HCT116 (cell line): Measurements from ENCODE around the gene NOTCH4. TPM values are rescaled to one million over a fixed set of nuclear protein-coding genes. Genes with fewer than 3 reads are reported as not detected.

Experiments
- ATAC-seq: fragments of 200-7000 bp; cut with Tn5 transposase; 2 replicates; pipeline ENCODE4 v1.9.1; 2020; ENCODE audit warnings: mild to moderate bottlenecking, moderate library complexity
- BruUV-seq: library from RNA; stranded (reverse); fragments of 400-500 nt; replicated peaks from 2 replicates; lab custom pipeline; 2021; lab: Mats Ljungman, UMichigan
- CTCF ChIA-PET: fragments of 300-600 bp; sonication (Branson Sonifier 250); formaldehyde crosslinking; loops from one replicate; lab custom pipeline; 2021; ENCODE audit warnings: antibody characterized with exemption; lab: Charles Lee
- POLR2A ChIA-PET: fragments of 300-600, 350-600 bp; sonication (Branson Sonifier 250); formaldehyde crosslinking; loops from one replicate; lab custom pipeline; 2021; ENCODE audit warnings: antibody characterized with exemption; lab: Charles Lee
- RAD21 ChIA-PET, 2 experiments: fragments of 300-600 bp; sonication (Branson Sonifier 250); formaldehyde crosslinking; loops; one replicate each; lab custom pipeline; 2023; ENCODE audit warnings: low total read pairs in 2 of 2; ENCODE audit not compliant: uncharacterized antibody in 2 of 2, unreplicated experiment in 2 of 2, low non-redundant PET in 1 of 2; lab: Charles Lee
- DNase-seq: peaks from one replicate; pipeline ENCODE4 v3.0.0-alpha.2; 2010; ENCODE audit warnings: low read depth, low spot score
- H2AFZ ChIP-seq: fragments of 200-600 bp; shearing (Covaris generic), sonication (generic); 2 replicates; pipeline ENCODE4 v1.6.1; 2017; ENCODE audit warnings: low read depth, mixed run types, mixed read lengths, antibody characterized with exemption, low read length; ENCODE audit not compliant: poor library complexity, severe bottlenecking
- H3K27ac ChIP-seq: 2 replicates; pipeline ENCODE4 v1.5.1; 2012; ENCODE audit warnings: low read depth, low read length
- H3K27me3 ChIP-seq: fragments of 200-600 bp; sonication (generic); 2 replicates; pipeline ENCODE4 v1.6.1; 2016; ENCODE audit warnings: mixed run types, low read length, mixed read lengths; ENCODE audit not compliant: insufficient read depth
- H3K36me3 ChIP-seq, 2 experiments: fragments of 200-500 bp in 1 of 2; fragments of 200-600 bp in 1 of 2; sonication (Bioruptor generic) in 1 of 2; sonication (generic) in 1 of 2; 2 replicates each; pipeline versions ENCODE4 v1.5.1 to v1.6.1; 2014 to 2016; ENCODE audit warnings: low read length in 2 of 2, inconsistent platforms in 1 of 2, mixed read lengths in 1 of 2, mixed run types in 1 of 2; ENCODE audit not compliant: insufficient read depth in 2 of 2, control insufficient read depth in 1 of 2
- H3K4me1 ChIP-seq, 2 experiments: fragments of 200-600 bp in 1 of 2; sonication (generic) in 1 of 2; 2 replicates each; pipeline versions ENCODE4 v1.5.1 to v1.6.1; 2012 to 2017; ENCODE audit warnings: low read length in 2 of 2, inconsistent platforms in 1 of 2, mild to moderate bottlenecking in 1 of 2, mixed read lengths in 1 of 2, mixed run types in 1 of 2, moderate library complexity in 1 of 2; ENCODE audit not compliant: insufficient read depth in 2 of 2, control insufficient read depth in 1 of 2
- H3K4me2 ChIP-seq: fragments of 200-600 bp; sonication (generic); 2 replicates; pipeline ENCODE4 v1.6.1; 2017; ENCODE audit warnings: mixed run types, low read length, mixed read lengths
- H3K4me3 ChIP-seq, 2 experiments: fragments of 200-600 bp in 1 of 2; sonication (generic) in 1 of 2; replicated peaks in 1 of 2; 2 replicates each; pipeline ENCODE4 v1.5.1; 2011 to 2016; ENCODE audit warnings: low read length in 2 of 2, control low read depth in 1 of 2, low read depth in 1 of 2, mild to moderate bottlenecking in 1 of 2, mixed read lengths in 1 of 2, mixed run types in 1 of 2
- H3K79me2 ChIP-seq: fragments of 200-600 bp; sonication (generic); 2 replicates; pipeline ENCODE4 v1.6.1; 2017; ENCODE audit warnings: mild to moderate bottlenecking, mixed run types, low read length, moderate library complexity, mixed read lengths; ENCODE audit not compliant: insufficient read depth
- H3K9ac ChIP-seq: fragments of 200-600 bp; sonication (generic); 2 replicates; pipeline ENCODE4 v1.6.1; 2016; ENCODE audit warnings: low read length, mixed read lengths
- H3K9me2 ChIP-seq: fragments of 200-600 bp; sonication (generic), shearing (Covaris generic); 2 replicates; pipeline ENCODE4 v1.6.1; 2017; ENCODE audit warnings: mixed run types, mild to moderate bottlenecking, moderate library complexity; ENCODE audit not compliant: insufficient read depth
- H3K9me3 ChIP-seq, 2 experiments: fragments of 200-500 bp in 1 of 2; fragments of 200-600 bp in 1 of 2; sonication (Bioruptor generic) in 1 of 2; sonication (generic) in 1 of 2; 2 replicates each; pipeline ENCODE4 v1.6.1; 2014 to 2017; ENCODE audit warnings: low read length in 2 of 2, mixed read lengths in 2 of 2, inconsistent platforms in 1 of 2, low read depth in 1 of 2, mild to moderate bottlenecking in 1 of 2, mixed run types in 1 of 2, moderate library complexity in 1 of 2; ENCODE audit not compliant: control insufficient read depth in 1 of 2, insufficient read depth in 1 of 2
- H4K20me1 ChIP-seq: fragments of 200-600 bp; sonication (generic), shearing (Covaris generic); 2 replicates; pipeline ENCODE4 v1.6.1; 2017; ENCODE audit warnings: mixed run types, mild to moderate bottlenecking, moderate library complexity; ENCODE audit not compliant: insufficient read depth
- CEBPB ChIP-seq: IDR thresholded peaks from 2 replicates; pipeline ENCODE4 v1.6.1; 2012; ENCODE audit warnings: low read depth
- EGR1 ChIP-seq: IDR thresholded peaks from 2 replicates; pipeline ENCODE4 v1.6.1; 2012; ENCODE audit warnings: low read depth
- ELF1 ChIP-seq: IDR thresholded peaks from 2 replicates; pipeline ENCODE4 v1.6.1; 2012; ENCODE audit warnings: low read depth, borderline replicate concordance
- EZH2phosphoT487 ChIP-seq: fragments of 200-600 bp; IDR thresholded peaks from 2 replicates; pipeline ENCODE4 v1.6.1; 2018; ENCODE audit warnings: antibody characterized with exemption, borderline replicate concordance
- FOSL1 ChIP-seq: IDR thresholded peaks from 2 replicates; pipeline ENCODE4 v1.6.1; 2012; ENCODE audit warnings: low read depth
- JUND ChIP-seq: IDR thresholded peaks from 2 replicates; pipeline ENCODE4 v1.6.1; 2012
- POLR2A ChIP-seq: IDR thresholded peaks from 2 replicates; pipeline ENCODE4 v1.7.0; 2011; ENCODE audit warnings: borderline replicate concordance; ENCODE audit not compliant: insufficient read depth, insufficient read length; ENCODE audit errors: extremely low read depth
- SIN3A ChIP-seq: IDR thresholded peaks from 2 replicates; pipeline ENCODE4 v1.6.1; 2012; ENCODE audit warnings: low read depth
- SP1 ChIP-seq: IDR thresholded peaks from 2 replicates; pipeline ENCODE4 v1.6.1; 2012; ENCODE audit warnings: low read depth
- SRF ChIP-seq: IDR thresholded peaks from 2 replicates; pipeline ENCODE4 v1.6.1; 2012; ENCODE audit warnings: low read depth
- TCF7L2 ChIP-seq: IDR thresholded peaks from 2 replicates; pipeline ENCODE4 v1.7.0; 2011; ENCODE audit warnings: borderline replicate concordance, inconsistent platforms; ENCODE audit not compliant: insufficient read depth, insufficient read length; ENCODE audit errors: extremely low read depth
- YY1 ChIP-seq: IDR thresholded peaks from 2 replicates; pipeline ENCODE4 v1.6.1; 2011; ENCODE audit warnings: low read length, low read depth, moderate library complexity, mild to moderate bottlenecking; ENCODE audit not compliant: insufficient replicate concordance; ENCODE audit errors: extremely low read depth
- ZFX ChIP-seq: fragments of 450-650 bp; IDR thresholded peaks from 2 replicates; pipeline ENCODE4 v1.6.1; 2017
- intact Hi-C: fragments of 100-400 bp; cut with micrococcal nuclease; formaldehyde crosslinking; loops from 2 replicates; pipeline ENCODE4 v1.10.0; 2022
- total RNA-seq: library from RNA; stranded (reverse); gene quantifications from one replicate; pipeline ENCODE4 v1.2.1, GENCODE V29; 2021; ENCODE audit not compliant: unreplicated experiment
- TF ChIP-seq, protein P1 (sequence below): IDR thresholded peaks from 2 replicates; pipeline ENCODE4 v1.6.1; 2012
- TF ChIP-seq, protein P2 (sequence below): IDR thresholded peaks from 2 replicates; pipeline ENCODE4 v1.6.1; 2011; ENCODE audit warnings: mild to moderate bottlenecking, low read length, moderate library complexity; ENCODE audit not compliant: insufficient replicate concordance; ENCODE audit errors: extremely low read depth
- TF ChIP-seq, protein P3 (sequence below): IDR thresholded peaks from 2 replicates; pipeline ENCODE4 v1.6.1; 2012
- TF ChIP-seq, protein P4 (sequence below): IDR thresholded peaks from 2 replicates; pipeline ENCODE4 v1.6.1; 2012; ENCODE audit warnings: low read depth

The NOTCH4 gene
- total RNA-seq, 1 experiment from 2014 or later: 0.81 TPM

DNA sequence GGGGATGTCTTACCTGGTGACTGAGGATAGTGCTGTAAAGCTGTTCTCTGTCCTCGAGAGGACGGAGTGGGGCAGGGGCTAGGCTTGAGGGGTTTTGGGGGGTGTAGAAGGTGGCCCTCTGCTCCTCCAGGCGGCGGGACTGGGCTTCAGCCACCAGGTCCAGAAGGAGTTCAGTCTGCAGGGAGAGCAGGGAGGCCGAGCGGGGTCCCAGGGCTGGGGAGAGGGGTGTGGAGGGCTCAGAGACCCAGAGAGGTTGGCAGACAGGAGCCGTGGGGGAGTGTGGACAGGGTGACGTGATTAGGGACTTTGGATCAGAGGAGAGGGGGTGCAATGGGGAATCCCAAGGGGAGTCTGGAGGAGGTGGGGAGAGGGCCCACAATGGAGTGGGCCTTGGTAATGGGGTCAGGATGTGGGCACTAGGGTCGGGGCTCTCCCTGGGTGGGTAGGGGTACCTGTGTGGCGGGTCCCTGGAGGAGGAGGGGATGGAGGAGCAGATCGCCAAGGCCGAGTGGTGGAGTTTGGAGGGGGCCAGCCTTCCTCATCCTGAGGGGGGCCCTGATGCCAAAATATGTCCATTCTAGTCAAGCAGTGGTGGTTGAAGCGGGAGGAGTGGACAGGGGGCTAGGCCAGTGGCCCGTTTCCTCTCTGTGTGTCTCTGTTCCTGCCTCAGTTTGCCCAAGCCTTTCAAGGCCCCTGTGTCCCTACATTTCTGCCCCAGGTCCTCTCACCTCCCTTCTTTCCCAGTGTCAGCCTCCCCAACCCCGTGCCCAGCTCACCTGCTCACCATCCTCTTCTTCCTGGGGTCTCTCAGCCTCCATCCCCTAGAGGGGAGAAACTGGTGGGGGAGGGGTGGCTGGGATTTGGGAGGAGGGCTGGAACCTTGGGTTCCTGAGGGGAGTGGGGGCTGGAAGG is 31.9 kb downstream of the NOTCH4 start:
- no peak overlapping the region; the same call in 1 of the 2 replicates for H3K27ac ChIP-seq
- no peak for DNase-seq
- H3K9ac ChIP-seq: no peak overlapping the region; the same call in 1 of the 2 replicates
- no peaks in the 10 kb centered on the region for H4K20me1 ChIP-seq
- H3K4me2 ChIP-seq: peak overlapping the region; percentile 52
- no peak for TF ChIP-seq CEBPB
- no peak for TF ChIP-seq TCF7L2
- TF ChIP-seq FOSL1: no peak
- no peak for TF ChIP-seq EZH2phosphoT487
- TF ChIP-seq ZFX: no peak
- TF ChIP-seq YY1: no peak
- no peak for TF ChIP-seq SP1
- TF ChIP-seq, protein P1, sequence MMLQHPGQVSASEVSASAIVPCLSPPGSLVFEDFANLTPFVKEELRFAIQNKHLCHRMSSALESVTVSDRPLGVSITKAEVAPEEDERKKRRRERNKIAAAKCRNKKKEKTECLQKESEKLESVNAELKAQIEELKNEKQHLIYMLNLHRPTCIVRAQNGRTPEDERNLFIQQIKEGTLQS: no peak
- no peak for TF ChIP-seq SRF
- TF ChIP-seq, protein P2, sequence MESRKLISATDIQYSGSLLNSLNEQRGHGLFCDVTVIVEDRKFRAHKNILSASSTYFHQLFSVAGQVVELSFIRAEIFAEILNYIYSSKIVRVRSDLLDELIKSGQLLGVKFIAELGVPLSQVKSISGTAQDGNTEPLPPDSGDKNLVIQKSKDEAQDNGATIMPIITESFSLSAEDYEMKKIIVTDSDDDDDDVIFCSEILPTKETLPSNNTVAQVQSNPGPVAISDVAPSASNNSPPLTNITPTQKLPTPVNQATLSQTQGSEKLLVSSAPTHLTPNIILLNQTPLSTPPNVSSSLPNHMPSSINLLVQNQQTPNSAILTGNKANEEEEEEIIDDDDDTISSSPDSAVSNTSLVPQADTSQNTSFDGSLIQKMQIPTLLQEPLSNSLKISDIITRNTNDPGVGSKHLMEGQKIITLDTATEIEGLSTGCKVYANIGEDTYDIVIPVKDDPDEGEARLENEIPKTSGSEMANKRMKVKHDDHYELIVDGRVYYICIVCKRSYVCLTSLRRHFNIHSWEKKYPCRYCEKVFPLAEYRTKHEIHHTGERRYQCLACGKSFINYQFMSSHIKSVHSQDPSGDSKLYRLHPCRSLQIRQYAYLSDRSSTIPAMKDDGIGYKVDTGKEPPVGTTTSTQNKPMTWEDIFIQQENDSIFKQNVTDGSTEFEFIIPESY: no peak
- TF ChIP-seq ELF1: no peak
- no peak for TF ChIP-seq SIN3A
- TF ChIP-seq, protein P3, sequence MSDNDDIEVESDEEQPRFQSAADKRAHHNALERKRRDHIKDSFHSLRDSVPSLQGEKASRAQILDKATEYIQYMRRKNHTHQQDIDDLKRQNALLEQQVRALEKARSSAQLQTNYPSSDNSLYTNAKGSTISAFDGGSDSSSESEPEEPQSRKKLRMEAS: no peak
- no peak for TF ChIP-seq POLR2A
- TF ChIP-seq JUND: no peak
- TF ChIP-seq, protein P4, sequence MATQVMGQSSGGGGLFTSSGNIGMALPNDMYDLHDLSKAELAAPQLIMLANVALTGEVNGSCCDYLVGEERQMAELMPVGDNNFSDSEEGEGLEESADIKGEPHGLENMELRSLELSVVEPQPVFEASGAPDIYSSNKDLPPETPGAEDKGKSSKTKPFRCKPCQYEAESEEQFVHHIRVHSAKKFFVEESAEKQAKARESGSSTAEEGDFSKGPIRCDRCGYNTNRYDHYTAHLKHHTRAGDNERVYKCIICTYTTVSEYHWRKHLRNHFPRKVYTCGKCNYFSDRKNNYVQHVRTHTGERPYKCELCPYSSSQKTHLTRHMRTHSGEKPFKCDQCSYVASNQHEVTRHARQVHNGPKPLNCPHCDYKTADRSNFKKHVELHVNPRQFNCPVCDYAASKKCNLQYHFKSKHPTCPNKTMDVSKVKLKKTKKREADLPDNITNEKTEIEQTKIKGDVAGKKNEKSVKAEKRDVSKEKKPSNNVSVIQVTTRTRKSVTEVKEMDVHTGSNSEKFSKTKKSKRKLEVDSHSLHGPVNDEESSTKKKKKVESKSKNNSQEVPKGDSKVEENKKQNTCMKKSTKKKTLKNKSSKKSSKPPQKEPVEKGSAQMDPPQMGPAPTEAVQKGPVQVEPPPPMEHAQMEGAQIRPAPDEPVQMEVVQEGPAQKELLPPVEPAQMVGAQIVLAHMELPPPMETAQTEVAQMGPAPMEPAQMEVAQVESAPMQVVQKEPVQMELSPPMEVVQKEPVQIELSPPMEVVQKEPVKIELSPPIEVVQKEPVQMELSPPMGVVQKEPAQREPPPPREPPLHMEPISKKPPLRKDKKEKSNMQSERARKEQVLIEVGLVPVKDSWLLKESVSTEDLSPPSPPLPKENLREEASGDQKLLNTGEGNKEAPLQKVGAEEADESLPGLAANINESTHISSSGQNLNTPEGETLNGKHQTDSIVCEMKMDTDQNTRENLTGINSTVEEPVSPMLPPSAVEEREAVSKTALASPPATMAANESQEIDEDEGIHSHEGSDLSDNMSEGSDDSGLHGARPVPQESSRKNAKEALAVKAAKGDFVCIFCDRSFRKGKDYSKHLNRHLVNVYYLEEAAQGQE: no peak
- no peak for TF ChIP-seq EGR1
- no TSS peak for BruUV-seq
- no peaks in the 10 kb centered on the region for H3K9me2 ChIP-seq
- ChIA-PET POLR2A (interaction anchor here (1.0 to 1.7 kb wide), 2 partner anchors 10 to 15 kb away, joined by 4 to 5 read pairs; no protein-coding TSS in a partner anchor), RAD21 (no interaction called here), CTCF (no interaction called here)
- peaks cover 13% of the 10 kb centered on the region for H3K79me2 ChIP-seq
- ATAC-seq: no peak
- no peaks in the 10 kb centered on the region for H3K9me3 ChIP-seq
- H2AFZ ChIP-seq: no peak overlapping the region
- peaks cover 0 to 2% of the 10 kb centered on the region in 2 experiments; a peak in 2 of 4 replicates for H3K36me3 ChIP-seq
- H3K27me3 ChIP-seq: no peaks in the 10 kb centered on the region
- H3K4me1 ChIP-seq: peaks cover 27 to 62% of the 10 kb centered on the region in 2 experiments
- H3K4me3 ChIP-seq: no peak overlapping the region
- intact Hi-C loops: no loop called here
